ENCODE results near the gene BOLA2B.
"Not testable (repeated sequence)": the region's sequence is repeated elsewhere in the genome, so short reads cannot be mapped to it uniquely, and the experiment has no call there.

The BOLA2B gene

DNA sequence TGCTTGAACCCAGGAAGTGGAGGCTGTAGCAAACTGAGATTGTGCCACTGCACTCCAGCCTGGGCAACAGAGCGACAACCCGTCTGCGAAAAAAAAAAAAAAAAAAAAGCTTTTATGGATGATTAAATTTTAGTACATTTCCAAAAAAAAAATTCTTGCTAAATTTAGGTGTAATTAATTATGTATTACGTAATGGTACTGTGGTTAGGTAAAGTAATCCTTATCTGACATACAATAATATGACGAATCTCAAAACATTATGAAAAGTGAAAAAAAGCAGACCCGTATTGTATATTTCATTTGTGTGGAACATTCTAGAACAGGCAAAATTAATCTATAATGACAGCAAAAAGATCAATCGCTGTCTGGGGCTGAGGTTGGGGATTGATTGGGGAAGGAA, 20.4 kb downstream of the BOLA2B start:
- Mint-ChIP-seq H3K4me1 (no peaks in the 10 kb centered on the region), H3K27ac (no peak overlapping the region), H3K4me3 (no peak overlapping the region), H3K36me3 (no peaks in the 10 kb centered on the region), H3K9me3 (no peaks in the 10 kb centered on the region), H3K27me3 (no peaks in the 10 kb centered on the region)
- DNase-seq (ENCODE audit: low spot score in 2 of 2), result no peak
- ATAC-seq (ENCODE audit: low read depth), result no peak

DNA sequence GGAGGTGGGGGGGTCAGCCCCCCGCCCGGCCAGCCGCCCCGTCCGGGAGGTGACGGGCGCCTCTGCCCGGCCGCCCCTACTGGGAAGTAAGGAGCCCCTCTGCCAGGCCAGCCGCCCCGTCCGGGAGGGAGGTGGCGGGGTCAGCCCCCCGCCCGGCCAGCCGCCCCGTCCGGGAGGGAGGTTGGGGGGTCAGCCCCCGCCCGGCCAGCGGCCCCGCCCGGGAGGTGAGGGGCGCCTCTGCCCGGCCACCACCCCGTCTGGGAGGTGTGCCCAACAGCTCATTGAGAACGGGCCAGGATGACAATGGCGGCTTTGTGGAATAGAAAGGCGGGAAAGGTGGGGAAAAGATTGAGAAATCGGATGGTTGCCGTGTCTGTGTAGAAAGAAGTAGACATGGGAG, 23.3 kb downstream of the BOLA2B start:
- peaks cover 16% of the 10 kb centered on the region for H3K4me1 Mint-ChIP-seq
- not testable (repeated sequence) for H3K27me3 Mint-ChIP-seq; H3K27ac Mint-ChIP-seq; H3K36me3 Mint-ChIP-seq; ATAC-seq (ENCODE audit: low read depth); H3K4me3 Mint-ChIP-seq; H3K9me3 Mint-ChIP-seq; DNase-seq (ENCODE audit: low spot score in 2 of 2)

DNA sequence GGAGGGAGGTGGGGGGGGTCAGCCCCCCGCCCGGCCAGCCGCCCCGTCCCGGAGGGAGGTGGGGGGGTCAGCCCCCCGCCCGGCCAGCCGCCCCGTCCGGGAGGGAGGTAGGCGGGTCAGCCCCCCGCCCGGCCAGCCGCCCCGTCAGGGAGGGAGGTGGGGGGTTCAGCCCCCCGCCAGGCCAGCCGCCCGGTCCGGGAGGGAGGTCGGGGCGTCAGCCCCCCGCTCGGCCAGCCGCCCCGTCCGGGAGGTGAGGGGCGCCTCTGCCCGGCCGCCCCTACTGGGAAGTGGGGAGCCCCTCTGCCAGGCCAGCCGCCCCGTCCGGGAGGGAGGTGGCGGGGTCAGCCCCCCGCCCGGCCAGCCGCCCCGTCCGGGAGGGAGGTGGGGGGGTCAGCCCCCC, 24.1 kb downstream of the BOLA2B start:
- H3K4me3 Mint-ChIP-seq; DNase-seq (ENCODE audit: low spot score in 2 of 2); H3K9me3 Mint-ChIP-seq; ATAC-seq (ENCODE audit: low read depth); H3K27ac Mint-ChIP-seq; H3K36me3 Mint-ChIP-seq; H3K27me3 Mint-ChIP-seq: not testable (repeated sequence)
- H3K4me1 Mint-ChIP-seq, result peaks cover 20% of the 10 kb centered on the region

DNA sequence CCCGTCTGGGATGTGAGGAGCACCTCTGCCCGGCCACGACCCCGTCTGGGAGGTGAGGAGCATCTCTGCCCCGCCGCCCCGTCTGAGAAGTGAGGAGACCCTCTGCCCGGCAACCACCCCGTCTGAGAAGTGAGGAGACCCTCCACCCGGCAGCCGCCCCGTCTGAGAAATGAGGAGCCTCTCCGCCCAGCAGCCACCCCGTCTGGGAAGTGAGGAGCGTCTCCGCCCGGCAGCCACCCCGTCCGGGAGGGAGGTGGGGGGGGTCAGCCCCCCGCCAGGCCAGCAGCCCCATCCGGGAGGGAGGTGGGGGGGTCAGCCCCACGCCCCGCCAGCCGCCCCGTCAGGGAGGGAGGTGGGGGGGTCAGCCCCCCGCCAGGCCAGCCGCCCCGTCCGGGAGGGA, 24.7 kb downstream of the BOLA2B start:
- H3K4me3 Mint-ChIP-seq; H3K9me3 Mint-ChIP-seq; ATAC-seq (ENCODE audit: low read depth); H3K27me3 Mint-ChIP-seq; H3K27ac Mint-ChIP-seq; DNase-seq (ENCODE audit: low spot score in 2 of 2); H3K36me3 Mint-ChIP-seq: not testable (repeated sequence)
- H3K4me1 Mint-ChIP-seq, result peaks cover 20% of the 10 kb centered on the region

DNA sequence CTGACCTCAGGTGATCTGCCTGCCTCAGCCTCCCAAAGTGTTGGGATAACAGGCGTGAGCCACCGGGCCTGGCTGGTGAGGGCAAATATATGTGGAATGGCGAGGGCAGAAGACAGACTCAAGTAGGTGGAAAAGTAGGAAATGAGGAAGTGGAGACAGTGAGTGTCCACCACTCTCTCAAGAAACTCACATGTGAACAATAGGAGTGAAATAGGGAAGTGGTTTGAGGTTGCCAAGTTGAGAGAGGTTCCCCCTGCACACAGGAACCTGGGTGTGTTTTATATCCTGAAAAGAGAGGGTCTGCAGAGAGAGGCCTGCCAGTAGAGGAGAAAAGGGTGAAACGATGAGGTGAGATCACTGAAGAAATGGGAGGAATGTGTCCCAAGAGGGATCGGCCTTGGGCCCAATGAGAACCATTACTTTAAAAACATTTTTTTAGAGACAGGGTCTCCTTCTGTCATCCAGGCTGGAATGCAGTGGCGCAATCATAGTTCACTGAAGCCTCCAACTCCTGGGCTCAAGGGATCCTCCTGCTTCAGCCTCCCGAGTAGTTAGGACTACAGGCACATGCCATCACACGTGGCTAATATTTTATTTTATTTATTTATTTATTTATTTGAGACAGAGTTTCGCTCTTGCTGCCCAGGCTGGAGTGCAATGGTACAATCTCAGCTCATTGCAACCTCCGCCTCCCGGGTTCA, 27.1 kb downstream of the BOLA2B start:
- DNase-seq (ENCODE audit: low spot score in 2 of 2) (peak; percentile 19 to 46), ATAC-seq (ENCODE audit: low read depth) (peak; percentile 100)
- peaks cover 22% of the 10 kb centered on the region for H3K4me1 Mint-ChIP-seq
- no peak overlapping the region for H3K27ac Mint-ChIP-seq
- H3K9me3 Mint-ChIP-seq, result no peaks in the 10 kb centered on the region
- no peaks in the 10 kb centered on the region for H3K27me3 Mint-ChIP-seq
- peak overlapping the region; percentile 71 for H3K4me3 Mint-ChIP-seq
- H3K36me3 Mint-ChIP-seq, result no peaks in the 10 kb centered on the region

DNA sequence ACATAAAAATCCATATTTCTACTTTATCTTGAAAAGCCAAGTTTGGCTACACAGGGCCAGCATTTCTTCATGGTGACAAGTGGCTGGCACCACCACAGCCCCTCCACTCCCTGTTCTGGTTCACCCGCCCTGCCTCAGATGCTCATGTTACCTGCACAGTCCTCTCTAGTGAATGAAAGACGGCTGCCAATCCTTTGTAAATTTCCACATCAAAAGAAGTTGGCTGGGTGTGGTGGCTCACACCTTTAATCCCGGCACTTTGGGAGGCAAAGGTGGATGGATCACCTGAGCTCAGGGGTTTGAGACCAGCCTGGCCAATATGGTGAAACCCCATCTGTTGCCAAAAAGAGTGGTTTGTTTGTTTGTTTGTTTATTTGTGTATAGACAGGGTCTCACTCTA, 29.9 kb downstream of the BOLA2B start:
- DNase-seq (ENCODE audit: low spot score in 2 of 2), result no peak
- no peak overlapping the region for H3K27ac Mint-ChIP-seq

DNA sequence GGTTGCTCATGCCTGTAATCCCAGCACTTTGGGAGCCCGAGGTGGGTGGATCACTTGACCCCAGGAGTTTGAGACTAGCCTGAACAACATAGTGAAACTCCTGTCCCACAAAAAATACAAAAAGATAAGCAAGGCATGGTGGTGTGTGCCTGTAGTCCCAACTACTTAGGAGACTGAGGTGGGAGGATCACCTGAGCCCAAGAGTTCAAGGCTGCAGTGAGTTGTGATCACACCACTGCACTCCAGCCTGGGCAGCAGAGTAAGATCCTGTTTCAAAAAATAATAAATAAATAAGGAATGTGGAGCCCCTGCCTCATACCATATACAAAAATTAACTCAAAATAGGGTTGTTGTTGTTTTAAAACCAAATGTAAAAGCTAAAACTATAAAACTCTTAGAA, 36.3 kb downstream of the BOLA2B start:
- no peaks in the 10 kb centered on the region for H3K27me3 Mint-ChIP-seq
- no peak overlapping the region for H3K4me3 Mint-ChIP-seq
- ATAC-seq (ENCODE audit: low read depth) (no peak), DNase-seq (ENCODE audit: low spot score in 2 of 2) (no peak)
- H3K4me1 Mint-ChIP-seq, result peaks cover 2% of the 10 kb centered on the region
- H3K9me3 Mint-ChIP-seq, result no peaks in the 10 kb centered on the region
- H3K27ac Mint-ChIP-seq, result no peak overlapping the region
- no peaks in the 10 kb centered on the region for H3K36me3 Mint-ChIP-seq

More for the DNA sequence above, 29.9 kb downstream of the BOLA2B start:
- Mint-ChIP-seq H3K4me3 (no peak overlapping the region), H3K27me3 (no peaks in the 10 kb centered on the region), H3K36me3 (no peaks in the 10 kb centered on the region), H3K4me1 (peaks cover 22% of the 10 kb centered on the region), H3K9me3 (no peaks in the 10 kb centered on the region)
- ATAC-seq (ENCODE audit: low read depth), result no peak

DNA sequence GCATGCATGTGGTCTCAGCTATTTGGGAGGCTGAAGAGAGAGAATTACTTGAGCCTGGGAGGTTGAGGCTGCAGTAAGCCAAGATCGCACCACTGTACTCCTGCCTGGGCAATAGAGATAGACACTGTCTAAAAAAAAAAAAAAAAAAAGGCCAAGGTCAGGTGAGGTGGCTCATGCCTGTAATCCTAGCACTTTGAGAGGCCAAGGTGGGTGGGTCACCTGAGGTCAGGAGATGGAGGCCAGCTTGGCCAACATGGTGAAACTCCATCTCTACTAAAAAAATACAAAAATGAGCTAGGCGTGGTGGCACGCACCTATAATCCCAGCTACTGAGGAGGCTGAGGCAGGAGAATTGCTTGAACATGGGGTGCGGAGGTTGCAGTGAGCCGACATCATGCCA, 38.3 kb downstream of the BOLA2B start:
- Mint-ChIP-seq H3K4me3 (no peak overlapping the region), H3K27me3 (no peaks in the 10 kb centered on the region), H3K36me3 (no peaks in the 10 kb centered on the region), H3K4me1 (peaks cover 5% of the 10 kb centered on the region), H3K27ac (no peak overlapping the region), H3K9me3 (no peaks in the 10 kb centered on the region)
- DNase-seq (ENCODE audit: low spot score in 2 of 2), result no peak
- no peak for ATAC-seq (ENCODE audit: low read depth)

DNA sequence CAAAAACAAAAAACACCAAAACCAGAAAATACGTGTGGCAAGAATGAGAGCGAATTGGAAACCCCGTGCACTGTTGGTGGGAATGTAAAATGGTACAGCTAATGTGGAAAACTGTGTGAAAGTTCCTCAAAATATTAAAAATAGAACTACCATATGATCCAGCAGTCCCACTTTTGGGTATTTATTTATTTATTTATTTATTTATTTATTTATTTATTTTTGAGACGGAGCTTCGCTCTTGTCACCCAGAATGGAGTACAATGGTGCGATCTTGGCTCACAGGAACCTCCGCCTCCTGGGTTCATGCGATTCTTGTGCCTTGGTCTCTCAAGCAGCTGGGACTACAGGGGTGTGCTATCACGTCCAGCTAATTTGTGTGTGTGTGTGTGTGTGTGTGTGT, 40.9 kb downstream of the BOLA2B start:
- DNase-seq (ENCODE audit: low spot score in 2 of 2) (no peak), ATAC-seq (ENCODE audit: low read depth) (no peak)
- no peaks in the 10 kb centered on the region for H3K27me3 Mint-ChIP-seq
- H3K27ac Mint-ChIP-seq, result no peak overlapping the region
- H3K9me3 Mint-ChIP-seq, result peaks cover 2% of the 10 kb centered on the region
- H3K36me3 Mint-ChIP-seq, result peaks cover 2% of the 10 kb centered on the region
- H3K4me1 Mint-ChIP-seq, result peaks cover 5% of the 10 kb centered on the region
- H3K4me3 Mint-ChIP-seq, result no peak overlapping the region

DNA sequence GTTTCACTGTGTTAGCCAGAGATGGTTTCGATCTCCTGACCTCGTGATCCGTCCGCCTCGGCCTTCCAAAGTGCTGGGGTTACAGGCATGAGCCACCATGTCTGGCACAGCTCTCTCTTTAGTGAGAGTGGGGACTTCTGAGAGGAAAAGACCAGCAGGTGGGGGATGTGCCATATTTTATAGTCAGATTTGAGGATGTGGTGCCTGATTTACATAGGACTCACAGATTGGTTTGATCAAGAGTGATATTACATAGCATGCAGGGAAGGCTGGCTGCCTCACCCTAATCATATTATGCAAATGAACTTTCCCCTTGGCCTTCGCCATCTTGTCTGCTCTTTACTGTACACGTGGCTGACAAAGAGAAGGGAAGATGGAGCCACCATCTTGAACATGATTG, 42.4 kb downstream of the BOLA2B start:
- H3K27ac Mint-ChIP-seq, result no peak overlapping the region
- H3K9me3 Mint-ChIP-seq, result peaks cover 2% of the 10 kb centered on the region
- H3K36me3 Mint-ChIP-seq, result peaks cover 2% of the 10 kb centered on the region
- peaks cover 5% of the 10 kb centered on the region for H3K4me1 Mint-ChIP-seq
- no peak for DNase-seq (ENCODE audit: low spot score in 2 of 2)
- H3K27me3 Mint-ChIP-seq, result no peaks in the 10 kb centered on the region
- peak; percentile 57 for ATAC-seq (ENCODE audit: low read depth)
- H3K4me3 Mint-ChIP-seq, result no peak overlapping the region

DNA sequence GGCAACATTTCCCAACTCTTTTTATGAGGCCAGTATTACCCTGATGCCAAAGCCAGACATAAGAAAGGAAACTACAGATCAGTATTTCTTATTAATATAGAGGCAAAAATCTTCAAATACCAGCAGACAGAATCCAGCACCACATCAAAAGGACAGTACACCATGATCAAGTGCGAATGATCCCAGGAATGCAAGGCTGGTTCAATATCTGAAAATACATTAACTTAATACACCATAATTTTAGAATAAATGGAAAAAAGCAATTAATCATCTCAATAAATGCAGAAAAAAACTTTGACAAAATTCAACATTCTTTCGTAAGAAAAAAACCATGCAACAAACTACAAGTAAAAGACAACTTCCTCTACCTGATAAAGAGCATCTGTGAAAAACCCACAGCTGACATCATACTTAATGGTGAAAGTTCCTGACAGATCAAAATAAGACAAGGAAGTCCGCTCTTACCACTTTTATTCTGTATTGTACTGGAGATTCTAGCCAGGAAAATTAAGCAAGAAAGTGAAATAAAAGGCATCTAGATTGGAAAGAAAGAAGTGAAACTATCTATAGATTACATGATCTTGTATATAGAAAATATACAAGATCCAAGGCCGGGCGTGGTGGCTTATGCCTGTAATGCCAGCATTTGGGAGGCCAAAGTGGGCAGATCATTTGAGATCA, 44.1 kb downstream of the BOLA2B start:
- Mint-ChIP-seq H3K4me3 (no peak overlapping the region), H3K27ac (no peak overlapping the region), H3K9me3 (peaks cover 2% of the 10 kb centered on the region), H3K36me3 (peaks cover 2% of the 10 kb centered on the region), H3K4me1 (peaks cover 8% of the 10 kb centered on the region), H3K27me3 (no peaks in the 10 kb centered on the region)
- DNase-seq (ENCODE audit: low spot score in 2 of 2), result no peak
- no peak for ATAC-seq (ENCODE audit: low read depth)

DNA sequence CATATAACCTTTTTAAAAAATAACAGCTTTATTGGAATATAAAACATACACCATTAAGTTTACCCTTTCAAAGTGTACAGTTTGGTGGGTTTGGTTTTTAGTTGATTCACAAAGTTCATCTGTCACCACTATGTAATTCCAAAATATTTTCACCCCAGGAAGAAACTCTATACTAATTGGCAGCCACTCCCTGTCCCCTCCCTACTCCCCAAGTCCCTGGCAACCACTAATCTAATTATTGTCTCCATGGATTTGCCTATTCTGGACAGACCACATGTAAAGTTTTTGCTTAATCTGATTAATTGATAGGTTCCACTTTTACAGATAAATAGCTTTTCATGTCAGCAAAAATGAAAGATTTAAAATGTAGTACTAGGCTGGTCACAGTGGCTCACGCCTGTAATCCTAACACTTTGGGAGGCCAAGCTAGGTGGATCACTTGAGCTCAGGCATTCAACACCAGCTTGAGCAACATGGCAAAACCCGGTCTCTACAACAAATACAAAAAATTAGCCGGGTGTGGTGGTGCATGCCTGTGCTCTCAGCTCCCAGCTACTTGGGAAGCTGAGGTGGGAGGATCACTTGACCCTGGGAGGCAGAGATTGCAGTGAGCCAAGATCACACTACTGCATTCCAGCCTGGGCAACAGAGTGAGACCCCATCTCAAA, 45.5 kb downstream of the BOLA2B start:
- peaks cover 2% of the 10 kb centered on the region for H3K36me3 Mint-ChIP-seq
- H3K27ac Mint-ChIP-seq, result no peak overlapping the region
- peaks cover 13% of the 10 kb centered on the region for H3K4me1 Mint-ChIP-seq
- no peak for ATAC-seq (ENCODE audit: low read depth)
- no peak overlapping the region for H3K4me3 Mint-ChIP-seq
- H3K27me3 Mint-ChIP-seq, result no peaks in the 10 kb centered on the region
- peaks cover 2% of the 10 kb centered on the region for H3K9me3 Mint-ChIP-seq
- no peak for DNase-seq (ENCODE audit: low spot score in 2 of 2)

DNA sequence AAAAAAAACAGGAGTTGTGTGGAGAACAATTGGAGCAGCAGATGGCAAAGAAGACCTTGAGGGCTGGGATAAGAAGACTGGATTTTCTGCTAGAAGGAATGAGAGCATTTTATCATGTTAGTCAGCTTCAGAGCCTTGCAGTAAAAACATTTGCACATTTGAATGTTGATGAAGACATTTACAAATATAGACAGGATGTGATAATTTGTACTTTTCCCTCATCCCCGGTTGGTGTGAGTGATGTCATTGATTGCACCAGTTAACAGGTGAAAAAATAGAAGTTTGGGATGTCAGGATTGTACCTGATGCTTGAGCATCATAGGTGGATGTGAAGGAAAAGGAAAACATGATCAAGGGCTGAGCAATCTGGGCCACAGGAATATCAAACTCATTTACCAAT, 47.8 kb downstream of the BOLA2B start:
- peaks cover 2% of the 10 kb centered on the region for H3K36me3 Mint-ChIP-seq
- peaks cover 2% of the 10 kb centered on the region for H3K9me3 Mint-ChIP-seq
- ATAC-seq (ENCODE audit: low read depth) (no peak), DNase-seq (ENCODE audit: low spot score in 2 of 2) (no peak)
- H3K4me1 Mint-ChIP-seq, result peaks cover 8% of the 10 kb centered on the region
- H3K27me3 Mint-ChIP-seq, result no peaks in the 10 kb centered on the region
- H3K4me3 Mint-ChIP-seq, result no peak overlapping the region
- no peak overlapping the region for H3K27ac Mint-ChIP-seq

DNA sequence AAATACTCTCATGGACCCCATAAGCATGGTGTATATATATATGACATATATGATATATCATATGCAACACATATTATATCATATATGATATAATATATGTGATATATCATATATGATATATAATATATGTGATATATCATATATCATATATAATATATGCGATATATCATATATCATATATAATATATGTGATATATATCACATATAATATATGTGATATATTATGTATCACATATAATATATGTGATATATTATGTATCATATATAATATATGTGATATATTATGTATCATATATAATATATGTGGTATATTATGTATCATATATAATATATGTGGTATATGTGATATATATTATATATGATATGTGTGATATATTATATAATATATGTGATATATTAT, 48.5 kb downstream of the BOLA2B start:
- Mint-ChIP-seq H3K4me1 (peaks cover 10% of the 10 kb centered on the region), H3K9me3 (peaks cover 2% of the 10 kb centered on the region), H3K27ac (no peak overlapping the region), H3K27me3 (no peaks in the 10 kb centered on the region), H3K36me3 (peaks cover 2% of the 10 kb centered on the region), H3K4me3 (no peak overlapping the region)
- DNase-seq (ENCODE audit: low spot score in 2 of 2), result no peak
- ATAC-seq (ENCODE audit: low read depth), result no peak
